SU-DHL-6 (cell line): ENCODE measurements around the gene SUMF1.

ENCODE experiments used
- H2AFZ ChIP-seq: fragments of 200-600 bp; sonication (generic); 2 replicates; pipeline ENCODE4 v1.6.1; 2014; ENCODE audit warnings: low read depth, mild to moderate bottlenecking, moderate library complexity, mixed read lengths, antibody characterized with exemption, low read length; ENCODE audit not compliant: severe bottlenecking
- H3F3A ChIP-seq: fragments of 200-600 bp; shearing (Covaris generic); 2 replicates; pipeline ENCODE4 v1.6.0; 2016; ENCODE audit warnings: antibody characterized with exemption, mild to moderate bottlenecking; ENCODE audit not compliant: insufficient read depth
- H3K27ac ChIP-seq: fragments of 200-600 bp; sonication (generic); 2 replicates; pipeline ENCODE4 v1.5.1; 2016; ENCODE audit warnings: low read depth, mild to moderate bottlenecking, low read length, moderate library complexity, mixed read lengths
- H3K27me3 ChIP-seq: fragments of 200-600 bp; sonication (generic), shearing (Covaris generic); 2 replicates; pipeline ENCODE4 v1.6.0; 2014; ENCODE audit warnings: mild to moderate bottlenecking, low read length
- H3K36me3 ChIP-seq: fragments of 200-600 bp; sonication (generic); 2 replicates; pipeline ENCODE4 v1.6.1; 2014; ENCODE audit warnings: mild to moderate bottlenecking, low read length, mixed read lengths
- H3K4me2 ChIP-seq: fragments of 300-600, 200-600 bp; shearing (Covaris generic), sonication (generic); 2 replicates; pipeline ENCODE4 v1.6.0; 2014; ENCODE audit warnings: low read length, low read depth, mild to moderate bottlenecking; ENCODE audit not compliant: poor library complexity, severe bottlenecking
- H3K4me3 ChIP-seq: fragments of 200-600 bp; sonication (generic); 2 replicates; pipeline ENCODE4 v1.5.1; 2014; ENCODE audit warnings: antibody characterized with exemption, low read length, mild to moderate bottlenecking, mixed read lengths; ENCODE audit not compliant: insufficient read depth, poor library complexity, severe bottlenecking
- H3K79me2 ChIP-seq: fragments of 200-600 bp; sonication (generic); 2 replicates; pipeline ENCODE4 v1.6.1; 2014; ENCODE audit warnings: mild to moderate bottlenecking, low read length, moderate library complexity; ENCODE audit not compliant: insufficient read depth
- H3K9ac ChIP-seq: fragments of 200-600 bp; sonication (generic); 2 replicates; pipeline ENCODE4 v1.7.0; 2014; ENCODE audit warnings: mild to moderate bottlenecking, low read length
- H3K9me2 ChIP-seq: fragments of 200-600 bp; sonication (generic); replicated peaks from 2 replicates; pipeline ENCODE4 v1.6.1; 2014; ENCODE audit warnings: low read length; ENCODE audit not compliant: insufficient read depth
- H3K9me3 ChIP-seq: fragments of 200-600 bp; sonication (generic); 2 replicates; pipeline ENCODE4 v1.6.1; 2014; ENCODE audit warnings: low read length, mixed read lengths; ENCODE audit not compliant: insufficient read depth
- H4K20me1 ChIP-seq: fragments of 200-600 bp; sonication (generic); 2 replicates; pipeline ENCODE4 v1.6.1; 2014; ENCODE audit warnings: low read depth, mild to moderate bottlenecking, antibody characterized with exemption, low read length, moderate library complexity, mixed read lengths
- EZH2phosphoT487 ChIP-seq: fragments of 200-600 bp; sonication (generic), shearing (Covaris generic); conservative IDR thresholded peaks from 2 replicates; pipeline ENCODE4 v1.6.1; 2018; ENCODE audit warnings: mild to moderate bottlenecking, antibody characterized with exemption, low read length, moderate library complexity, mixed read lengths
- TF ChIP-seq, protein P1 (sequence below): fragments of 200-600 bp; sonication (generic); IDR thresholded peaks from one replicate; pipeline ENCODE4 v1.5.1; 2017; ENCODE audit warnings: antibody characterized with exemption, mild to moderate bottlenecking, low read length, moderate library complexity; ENCODE audit not compliant: insufficient read depth, poor library complexity, severe bottlenecking

The SUMF1 gene

DNA sequence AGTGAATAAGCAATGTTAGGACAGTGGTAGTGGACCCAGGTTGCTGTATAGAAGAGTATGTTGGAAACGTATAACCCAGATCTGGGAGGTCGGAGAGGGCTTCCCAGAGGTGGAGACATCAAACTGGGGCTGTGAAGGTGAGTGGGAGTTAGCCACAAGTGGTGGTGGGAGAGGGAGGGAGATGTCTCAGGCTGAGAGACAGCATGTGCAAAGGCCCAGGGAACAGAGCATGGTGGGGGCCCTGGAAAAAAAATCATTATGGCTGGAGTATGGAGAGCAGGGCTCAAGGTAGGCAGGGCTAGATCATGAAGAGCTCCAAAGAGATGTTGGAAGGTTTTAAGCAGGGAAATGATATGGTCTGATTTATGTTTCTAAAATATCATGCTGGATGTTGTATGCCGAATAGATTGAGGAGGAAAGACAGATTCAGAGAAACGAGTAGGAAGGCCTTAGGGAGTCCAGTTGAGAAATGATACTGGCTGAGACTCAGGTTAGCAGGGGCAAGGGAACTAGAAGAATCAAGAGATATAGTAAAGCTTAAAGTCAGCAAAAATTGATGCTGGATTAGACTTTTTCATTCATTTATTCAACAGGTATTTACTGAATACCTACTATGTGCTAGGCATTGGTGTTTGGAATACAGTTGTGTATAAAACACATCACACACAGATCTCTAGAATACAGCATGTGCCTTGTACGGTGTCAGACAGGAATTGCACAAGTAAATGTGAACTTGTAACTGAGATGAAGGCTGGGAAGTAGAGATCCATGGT, 43.1 kb upstream of the SUMF1 start:
- Histone ChIP-seq H2AFZ (no peak overlapping the region), H3K4me3 (no peak overlapping the region), H4K20me1 (no peaks in the 10 kb centered on the region), H3K79me2 (no peaks in the 10 kb centered on the region), H3K9me3 (no peaks in the 10 kb centered on the region), H3K4me2 (no peak overlapping the region), H3F3A (no peaks in the 10 kb centered on the region), H3K36me3 (no peaks in the 10 kb centered on the region), H3K9ac (no peak overlapping the region), H3K27ac (no peak overlapping the region), H3K27me3 (no peaks in the 10 kb centered on the region), H3K9me2 (no peaks in the 10 kb centered on the region)
- no peak for TF ChIP-seq EZH2phosphoT487
- TF ChIP-seq, protein P1, sequence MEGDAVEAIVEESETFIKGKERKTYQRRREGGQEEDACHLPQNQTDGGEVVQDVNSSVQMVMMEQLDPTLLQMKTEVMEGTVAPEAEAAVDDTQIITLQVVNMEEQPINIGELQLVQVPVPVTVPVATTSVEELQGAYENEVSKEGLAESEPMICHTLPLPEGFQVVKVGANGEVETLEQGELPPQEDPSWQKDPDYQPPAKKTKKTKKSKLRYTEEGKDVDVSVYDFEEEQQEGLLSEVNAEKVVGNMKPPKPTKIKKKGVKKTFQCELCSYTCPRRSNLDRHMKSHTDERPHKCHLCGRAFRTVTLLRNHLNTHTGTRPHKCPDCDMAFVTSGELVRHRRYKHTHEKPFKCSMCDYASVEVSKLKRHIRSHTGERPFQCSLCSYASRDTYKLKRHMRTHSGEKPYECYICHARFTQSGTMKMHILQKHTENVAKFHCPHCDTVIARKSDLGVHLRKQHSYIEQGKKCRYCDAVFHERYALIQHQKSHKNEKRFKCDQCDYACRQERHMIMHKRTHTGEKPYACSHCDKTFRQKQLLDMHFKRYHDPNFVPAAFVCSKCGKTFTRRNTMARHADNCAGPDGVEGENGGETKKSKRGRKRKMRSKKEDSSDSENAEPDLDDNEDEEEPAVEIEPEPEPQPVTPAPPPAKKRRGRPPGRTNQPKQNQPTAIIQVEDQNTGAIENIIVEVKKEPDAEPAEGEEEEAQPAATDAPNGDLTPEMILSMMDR, result no peak

DNA sequence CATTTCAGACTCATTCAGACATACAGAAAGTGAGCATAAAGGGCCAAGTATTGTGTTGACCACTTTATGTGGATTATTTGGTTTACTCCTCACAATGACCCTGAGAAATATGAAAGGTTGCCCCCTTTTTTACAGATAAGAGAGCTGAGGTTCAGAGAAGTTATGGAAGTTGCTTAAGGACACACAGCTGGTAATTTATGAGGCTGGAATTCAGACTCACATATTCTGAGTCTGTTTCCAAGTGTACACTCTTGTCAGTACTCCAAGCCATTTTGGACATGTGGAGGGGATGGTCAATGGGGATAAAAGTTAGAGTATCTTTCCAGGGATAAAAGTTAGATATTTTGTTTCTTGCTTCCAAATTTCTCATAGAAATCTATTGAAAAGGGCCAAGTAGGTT, 42.0 kb upstream of the SUMF1 start:
- H3K4me3 ChIP-seq, result no peak overlapping the region
- no peaks in the 10 kb centered on the region for H3K27me3 ChIP-seq
- no peak overlapping the region for H3K9ac ChIP-seq
- H3F3A ChIP-seq, result no peaks in the 10 kb centered on the region
- H4K20me1 ChIP-seq, result no peaks in the 10 kb centered on the region
- H3K27ac ChIP-seq, result no peak overlapping the region
- H3K9me3 ChIP-seq, result no peaks in the 10 kb centered on the region
- H2AFZ ChIP-seq, result no peak overlapping the region
- no peaks in the 10 kb centered on the region for H3K36me3 ChIP-seq
- no peaks in the 10 kb centered on the region for H3K79me2 ChIP-seq
- no peaks in the 10 kb centered on the region for H3K9me2 ChIP-seq
- no peak overlapping the region for H3K4me2 ChIP-seq
- TF ChIP-seq, protein P1, result no peak
- TF ChIP-seq EZH2phosphoT487, result no peak

DNA sequence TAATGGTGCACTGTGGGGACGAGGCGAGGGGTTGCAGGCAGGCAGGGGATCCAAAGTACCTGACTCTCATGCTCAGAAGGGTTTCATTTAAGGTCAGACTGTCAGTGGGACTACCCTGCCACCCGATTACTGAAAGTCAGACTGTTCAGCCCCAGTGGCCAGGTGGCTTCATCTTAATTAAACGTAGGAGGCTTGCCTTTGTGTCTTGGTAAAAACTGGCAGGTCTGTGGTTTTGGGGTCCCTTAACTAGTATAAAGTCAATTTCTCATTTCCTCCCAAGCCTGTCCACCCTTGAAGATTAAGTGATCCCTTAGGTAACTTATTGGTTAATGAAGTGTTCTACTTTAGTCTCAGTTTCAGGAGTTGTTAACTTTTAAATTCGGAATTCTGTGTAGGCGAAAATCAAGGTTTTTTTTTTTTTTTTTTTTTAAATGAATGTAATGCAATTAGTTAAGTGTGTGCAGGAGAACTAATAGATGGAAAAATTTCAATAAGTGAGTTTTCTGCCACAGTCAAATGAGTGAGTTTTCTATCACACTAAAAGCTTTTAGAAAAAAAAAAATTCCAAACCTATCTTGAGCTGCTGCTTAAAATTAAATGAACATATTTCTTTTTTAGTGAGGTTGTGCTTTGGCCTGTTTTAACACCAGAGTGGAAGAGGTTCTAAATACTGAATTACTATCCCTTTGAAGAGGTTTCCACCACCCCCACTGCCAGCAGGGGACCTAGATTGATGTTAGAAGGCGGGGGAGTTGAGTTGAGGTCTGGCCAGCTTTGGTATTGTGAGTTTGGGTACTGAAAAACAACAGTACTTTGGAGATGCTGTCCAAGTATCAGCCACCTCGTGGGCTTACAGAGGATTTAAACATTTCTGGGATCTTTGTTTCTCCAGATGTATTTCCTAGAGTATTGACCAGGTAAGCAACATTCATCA, 41.2 kb upstream of the SUMF1 start:
- H3K9me2 ChIP-seq, result no peaks in the 10 kb centered on the region
- H3K27ac ChIP-seq, result no peak overlapping the region
- H3K4me2 ChIP-seq, result no peak overlapping the region
- no peak overlapping the region for H3K9ac ChIP-seq
- no peaks in the 10 kb centered on the region for H4K20me1 ChIP-seq
- no peaks in the 10 kb centered on the region for H3K79me2 ChIP-seq
- H3K36me3 ChIP-seq, result no peaks in the 10 kb centered on the region
- no peaks in the 10 kb centered on the region for H3K27me3 ChIP-seq
- no peak overlapping the region for H2AFZ ChIP-seq
- no peaks in the 10 kb centered on the region for H3K9me3 ChIP-seq
- H3F3A ChIP-seq, result no peaks in the 10 kb centered on the region
- H3K4me3 ChIP-seq, result no peak overlapping the region
- TF ChIP-seq, protein P1, result no peak
- no peak for TF ChIP-seq EZH2phosphoT487
